Activated CD4-positive, alpha-beta T cell treated with anti-CD3 and anti-CD28 coated beads, Interleukin-10, Interleukin-2, amounts not matched to agents 100 ng/mL and 50 ng/mL, durations not matched to agents 16 hours and 8 hours (primary cell): ENCODE results near the gene NME4.
"Not testable (repeated sequence)": the region's sequence is repeated elsewhere in the genome, so short reads cannot be mapped to it uniquely, and the experiment has no call there.

Source experiments
- DNase-seq: peaks from one replicate; pipeline ENCODE4 v3.0.0-alpha.2; 2020

NME4 gene

GRCh38 chr16:399340-400019, 2.5 kb downstream of the NME4 start:
- DNase-seq, result no peak

GRCh38 chr16:400061-400591, 3.1 kb downstream of the NME4 start:
- no peak for DNase-seq

GRCh38 chr16:401468-402348, 4.7 kb downstream of the NME4 start, which contains the start of gene DECR2:
Gene DECR2, plus strand, starts transcription at chr16:401885. Its CDS starts 79 bp downstream, at chr16:401964.
- DNase-seq, result peak; percentile 97

- DNase-seq, result no peak
Observed at GRCh38 chr16:404971-405486, 8.0 kb downstream of the NME4 start.

GRCh38 chr16:405548-406506, 8.8 kb downstream of the NME4 start:
- DNase-seq, result no peak

GRCh38 chr16:407253-407652, 10.3 kb downstream of the NME4 start:
- DNase-seq, result no peak

- no peak for DNase-seq
Observed at GRCh38 chr16:410516-411178, 13.6 kb downstream of the NME4 start.

GRCh38 chr16:411576-412265, 14.7 kb downstream of the NME4 start:
- no peak for DNase-seq

- no peak for DNase-seq
Observed at GRCh38 chr16:414395-415169, 17.6 kb downstream of the NME4 start.

- DNase-seq, result not testable (repeated sequence)
Observed at GRCh38 chr16:415170-415498, 18.1 kb downstream of the NME4 start.

GRCh38 chr16:422179-422578, 25.2 kb downstream of the NME4 start:
- not testable (repeated sequence) for DNase-seq

- no peak for DNase-seq
Observed at GRCh38 chr16:424033-424622, 27.1 kb downstream of the NME4 start.

- no peak for DNase-seq
Observed at GRCh38 chr16:424623-425081, 27.7 kb downstream of the NME4 start.

GRCh38 chr16:425082-425718, 28.2 kb downstream of the NME4 start, which contains the start of gene RAB11FIP3:
Gene RAB11FIP3, plus strand, starts transcription at chr16:425649. Its CDS starts 358 bp downstream, at chr16:426007.
- DNase-seq, result peak; percentile 93

- no peak for DNase-seq
Observed at GRCh38 chr16:425740-426114, 28.7 kb downstream of the NME4 start.

GRCh38 chr16:426115-426905, 29.3 kb downstream of the NME4 start:
- peak; percentile 9 for DNase-seq

- DNase-seq, result no peak
Observed at GRCh38 chr16:426906-427249, 29.9 kb downstream of the NME4 start.

GRCh38 chr16:427250-427649, 30.3 kb downstream of the NME4 start:
- DNase-seq, result no peak

GRCh38 chr16:430904-431303, 33.9 kb downstream of the NME4 start:
- DNase-seq, result no peak
